H9 (cell line): ENCODE results near the gene SEMA3C. TPM values are rescaled to one million over a fixed set of nuclear protein-coding genes. Genes with fewer than 3 reads are reported as not detected.

Source experiments
- DNase-seq: peaks from one replicate; pipeline ENCODE4 v3.0.0-alpha.2; 2017
- H2AFZ ChIP-seq: one replicate; pipeline ENCODE4 v1.6.1; 2013; ENCODE audit warnings: mild to moderate bottlenecking, low read length, control low read depth, moderate library complexity
- H2AK5ac ChIP-seq: 2 replicates; pipeline ENCODE4 v1.6.1; 2013; ENCODE audit warnings: low read length, control low read depth, mixed read lengths; ENCODE audit not compliant: insufficient read length
- H2BK120ac ChIP-seq: one replicate; pipeline ENCODE4 v1.6.1; 2013; ENCODE audit warnings: low read depth, mild to moderate bottlenecking, low read length, control low read depth, inconsistent platforms; ENCODE audit not compliant: poor library complexity, severe bottlenecking
- H2BK12ac ChIP-seq: 2 replicates; pipeline ENCODE4 v1.6.1; 2013; ENCODE audit warnings: low read length, control low read depth, mixed read lengths, low read depth; ENCODE audit not compliant: insufficient read length
- H2BK15ac ChIP-seq: 2 replicates; pipeline ENCODE4 v1.6.1; 2013; ENCODE audit warnings: low read depth, low read length, control low read depth
- H2BK20ac ChIP-seq: one replicate; pipeline ENCODE4 v1.6.1; 2013; ENCODE audit warnings: low read depth, mild to moderate bottlenecking, low read length, control low read depth, inconsistent platforms; ENCODE audit not compliant: poor library complexity, severe bottlenecking
- H2BK5ac ChIP-seq: 2 replicates; pipeline ENCODE4 v1.6.1; 2013; ENCODE audit warnings: low read length, control low read depth, mixed read lengths; ENCODE audit not compliant: insufficient read length
- H3K14ac ChIP-seq: 2 replicates; pipeline ENCODE4 v1.6.1; 2013; ENCODE audit warnings: low read length, control low read depth; ENCODE audit not compliant: insufficient read depth
- H3K18ac ChIP-seq: 2 replicates; pipeline ENCODE4 v1.6.1; 2013; ENCODE audit warnings: low read depth, mild to moderate bottlenecking, mixed read lengths, low read length, control low read depth; ENCODE audit not compliant: insufficient read length
- H3K23ac ChIP-seq: 2 replicates; pipeline ENCODE4 v1.6.1; 2013; ENCODE audit warnings: low read length, control low read depth, mixed read lengths, low read depth; ENCODE audit not compliant: insufficient read length
- H3K23me2 ChIP-seq: 2 replicates; pipeline ENCODE4 v1.6.1; 2013; ENCODE audit warnings: low read depth, mild to moderate bottlenecking, mixed read lengths, low read length, control low read depth; ENCODE audit not compliant: insufficient read length, poor library complexity, severe bottlenecking
- H3K27ac ChIP-seq: 2 replicates; pipeline ENCODE4 v1.5.1; 2013; ENCODE audit warnings: low read length, control low read depth, mixed read lengths, low read depth; ENCODE audit not compliant: insufficient read length
- H3K27me3 ChIP-seq: 2 replicates; pipeline ENCODE4 v1.6.1; 2013; ENCODE audit warnings: low read length, control low read depth, inconsistent platforms; ENCODE audit not compliant: insufficient read depth
- H3K4ac ChIP-seq: 2 replicates; pipeline ENCODE4 v1.6.1; 2013; ENCODE audit warnings: low read depth, mild to moderate bottlenecking, control low read depth, inconsistent platforms, low read length, moderate library complexity
- H3K4me1 ChIP-seq: 2 replicates; pipeline ENCODE4 v1.6.1; 2013; ENCODE audit warnings: low read length, control low read depth, inconsistent platforms; ENCODE audit not compliant: insufficient read depth
- H3K4me2 ChIP-seq: 2 replicates; pipeline ENCODE4 v1.6.1; 2013; ENCODE audit warnings: low read length, control low read depth, mixed read lengths; ENCODE audit not compliant: insufficient read length, insufficient read depth
- H3K56ac ChIP-seq: 2 replicates; pipeline ENCODE4 v1.6.1; 2013; ENCODE audit warnings: low read depth, mild to moderate bottlenecking, mixed read lengths, low read length, control low read depth; ENCODE audit not compliant: insufficient read length
- H3K79me1 ChIP-seq: 2 replicates; pipeline ENCODE4 v1.6.1; 2013; ENCODE audit warnings: low read depth, mild to moderate bottlenecking, moderate library complexity, low read length, control low read depth, inconsistent platforms; ENCODE audit not compliant: insufficient read depth, poor library complexity, severe bottlenecking
- H3K79me2 ChIP-seq: 2 replicates; pipeline ENCODE4 v1.6.1; 2013; ENCODE audit warnings: low read length, control low read depth, inconsistent platforms; ENCODE audit not compliant: insufficient read depth
- H3K9ac ChIP-seq: 2 replicates; pipeline ENCODE4 v1.6.1; 2013; ENCODE audit warnings: low read length, control low read depth, mixed read lengths; ENCODE audit not compliant: insufficient read length; ENCODE audit errors: extremely low read depth
- H3K9me3 ChIP-seq: one replicate; pipeline ENCODE4 v1.6.1; 2013; ENCODE audit warnings: low read depth, low read length, inconsistent platforms; ENCODE audit not compliant: control insufficient read depth
- H3T11ph ChIP-seq: one replicate; pipeline ENCODE4 v1.6.1; 2013; ENCODE audit warnings: mild to moderate bottlenecking, low read length, control low read depth, inconsistent platforms
- H4K20me1 ChIP-seq: one replicate; pipeline ENCODE4 v1.6.1; 2013; ENCODE audit not compliant: control insufficient read depth, insufficient read length, insufficient read depth
- H4K5ac ChIP-seq: 2 replicates; pipeline ENCODE4 v1.6.1; 2013; ENCODE audit warnings: low read depth, mild to moderate bottlenecking, mixed read lengths, low read length, control low read depth; ENCODE audit not compliant: insufficient read length
- H4K8ac ChIP-seq: replicated peaks from 2 replicates; pipeline ENCODE4 v1.6.1; 2013; ENCODE audit warnings: low read length, control low read depth, mixed read lengths, low read depth; ENCODE audit not compliant: insufficient read length
- H4K91ac ChIP-seq: 2 replicates; pipeline ENCODE4 v1.6.1; 2013; ENCODE audit warnings: low read depth, mild to moderate bottlenecking, moderate library complexity, mixed read lengths, low read length, control low read depth; ENCODE audit not compliant: insufficient read length
- H3K27ac Mint-ChIP-seq, 3 experiments: 2 replicates in 2 of 3; 3 replicates in 1 of 3; pipeline ENCODE4 v1.8.0; 2020 to 2021; ENCODE audit warnings: mixed read lengths in 3 of 3, mild to moderate bottlenecking in 1 of 3, moderate library complexity in 1 of 3
- H3K27me3 Mint-ChIP-seq: 2 replicates; pipeline ENCODE4 v1.8.0; 2021; ENCODE audit warnings: low read depth, mild to moderate bottlenecking, moderate library complexity, mixed read lengths
- H3K36me3 Mint-ChIP-seq, 3 experiments: 2 replicates in 2 of 3; 3 replicates in 1 of 3; pipeline ENCODE4 v1.8.0; 2020 to 2021; ENCODE audit warnings: low read depth in 3 of 3, mixed read lengths in 3 of 3; ENCODE audit not compliant: insufficient read depth in 1 of 3
- H3K4me1 Mint-ChIP-seq, 2 experiments: 2 replicates each; pipeline ENCODE4 v1.8.0; 2020; ENCODE audit warnings: mixed read lengths in 2 of 2
- H3K4me3 Mint-ChIP-seq, 2 experiments: 2 replicates in 1 of 2; 3 replicates in 1 of 2; pipeline ENCODE4 v1.8.0; 2020 to 2021; ENCODE audit warnings: mild to moderate bottlenecking in 2 of 2, mixed read lengths in 2 of 2, moderate library complexity in 1 of 2
- H3K9me3 Mint-ChIP-seq, 2 experiments: 2 replicates in 1 of 2; 3 replicates in 1 of 2; pipeline ENCODE4 v1.8.0; 2020; ENCODE audit warnings: mild to moderate bottlenecking in 2 of 2, mixed read lengths in 2 of 2, moderate library complexity in 1 of 2
- CTCF ChIP-seq: fragments of 200-600 bp; sonication (generic); conservative IDR thresholded peaks from 3 replicates; pipeline ENCODE4 v1.8.0; 2021; ENCODE audit warnings: antibody characterized with exemption, mild to moderate bottlenecking
- WGBS: extraction: QIAGEN DNeasy Blood & Tissue Kit; methylation state at CpG from one replicate; pipeline ENCODE4 v1.1.7; 2013; ENCODE audit warnings: missing lambda C conversion rate, low lambda C conversion rate, mixed read lengths; ENCODE audit not compliant: insufficient read length; ENCODE audit errors: extremely low coverage; 5-methylcytosine and 5-hydroxymethylcytosine counted together
- total RNA-seq: library from RNA; stranded (reverse); gene quantifications from 2 replicates; pipeline ENCODE4 v1.2.1, GENCODE V29; 2021

The SEMA3C gene
- total RNA-seq, 1 experiment from 2014 or later = 1.6 TPM

GRCh38 chr7:80856769-80857168 is 62.1 kb downstream of the SEMA3C start:
- Histone ChIP-seq H2BK5ac (no peak overlapping the region), H4K5ac (no peak overlapping the region), H3K27ac (no peak overlapping the region), H3K4me1 (no peaks in the 10 kb centered on the region), H2BK120ac (no peak overlapping the region), H3K23ac (no peak overlapping the region), H3K9ac (no peak overlapping the region), H3K4ac (no peak overlapping the region), H3K79me1 (no peaks in the 10 kb centered on the region), H4K8ac (no peak overlapping the region), H3K4me2 (no peak overlapping the region), H2BK20ac (no peak overlapping the region), H2BK12ac (no peak overlapping the region), H4K20me1 (no peaks in the 10 kb centered on the region), H2BK15ac (no peak overlapping the region), H2AFZ (no peak overlapping the region), H3K9me3 (no peaks in the 10 kb centered on the region), H3K14ac (no peak overlapping the region), H3K79me2 (no peaks in the 10 kb centered on the region; the same call in 1 of the 2 replicates), H3K56ac (no peak overlapping the region), H3K27me3 (no peaks in the 10 kb centered on the region), H4K91ac (no peak overlapping the region), H3K23me2 (no peaks in the 10 kb centered on the region), H3T11ph (no peak overlapping the region), H3K18ac (no peak overlapping the region), H2AK5ac (no peak overlapping the region)
- H3K4me1 Mint-ChIP-seq = 0 out of 4 replicates have a peak, but pooled peaks cover 0 to 4% of the 10 kb centered on the region in 2 experiments
- no peak for TF ChIP-seq CTCF
- no peak overlapping the region for H3K4me3 Mint-ChIP-seq
- H3K36me3 Mint-ChIP-seq = no peaks in the 10 kb centered on the region
- no CpG with 5 or more reads among the region's 3 CpGs for whole genome bisulfite sequencing
- no peak for DNase-seq
- no peak overlapping the region; a peak in 1 of 7 replicates for H3K27ac Mint-ChIP-seq
- no peaks in the 10 kb centered on the region for H3K27me3 Mint-ChIP-seq
- no peaks in the 10 kb centered on the region for H3K9me3 Mint-ChIP-seq
